Stimulated activated CD8-positive, alpha-beta memory T cell treated with anti-CD3 and anti-CD28 coated beads, Interleukin-15, amount 100 ng/mL, for 48 hours (primary cell): ENCODE results near the gene PACS2.
A peak's percentile ranks its signal among the peaks of the same experiment; 100 is the strongest.

Experiments used
- DNase-seq, 2 donors: peaks; one replicate each; pipeline ENCODE4 v3.0.0-alpha.2; 2020; ENCODE audit warnings: low read depth in 2 of 2

PACS2 gene

DNA sequence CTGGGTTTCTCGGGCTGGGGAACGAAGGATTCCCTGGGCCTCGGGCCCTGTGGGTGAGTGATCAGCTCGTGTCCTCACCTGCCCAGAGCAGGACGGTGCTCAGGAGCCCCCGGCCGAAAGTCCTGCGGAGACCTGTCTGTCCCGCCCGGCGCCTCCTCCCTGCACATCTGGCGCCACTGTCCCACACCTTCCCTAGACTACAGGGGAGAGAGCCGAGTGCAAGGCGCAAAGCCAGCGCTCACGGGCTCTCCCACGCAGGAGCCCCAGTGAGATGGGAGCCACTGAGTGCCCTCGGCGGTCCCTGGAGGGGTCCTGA is 70.7 kb downstream of the PACS2 start:
- no peak for DNase-seq

DNA sequence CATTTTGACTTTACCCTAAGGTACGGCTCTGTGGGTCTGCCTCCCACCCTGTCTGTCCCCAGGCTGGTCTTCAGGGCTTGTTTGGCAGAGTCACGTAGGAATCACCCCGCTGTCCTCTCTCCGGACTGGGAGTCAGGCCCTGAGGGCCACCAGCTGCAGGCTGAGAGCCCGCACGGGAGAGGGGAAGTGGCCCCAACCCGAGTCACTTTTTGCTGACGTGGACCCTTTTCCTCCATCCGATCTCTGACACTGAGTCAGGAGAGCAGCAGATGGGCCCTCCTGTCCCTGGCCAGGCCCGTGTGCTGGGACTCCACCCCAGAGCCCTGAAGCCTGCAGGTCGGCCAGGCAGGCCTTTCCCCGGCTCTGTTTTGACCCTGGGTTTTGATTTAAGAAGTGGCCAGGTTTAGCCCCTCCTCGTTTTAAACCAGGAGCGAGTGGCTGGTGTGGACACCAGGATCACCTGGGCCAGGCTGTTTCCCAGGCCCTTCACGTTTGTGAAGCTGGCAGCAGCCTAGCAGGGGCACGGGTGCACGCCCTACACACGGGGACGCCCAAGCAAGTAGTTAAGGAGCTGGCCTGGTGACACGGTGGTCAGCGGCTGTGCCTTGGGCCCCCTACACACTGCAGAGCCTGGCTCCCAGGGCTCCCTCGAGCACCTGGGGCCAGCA is 71.3 kb downstream of the PACS2 start:
- DNase-seq, result no peak

DNA sequence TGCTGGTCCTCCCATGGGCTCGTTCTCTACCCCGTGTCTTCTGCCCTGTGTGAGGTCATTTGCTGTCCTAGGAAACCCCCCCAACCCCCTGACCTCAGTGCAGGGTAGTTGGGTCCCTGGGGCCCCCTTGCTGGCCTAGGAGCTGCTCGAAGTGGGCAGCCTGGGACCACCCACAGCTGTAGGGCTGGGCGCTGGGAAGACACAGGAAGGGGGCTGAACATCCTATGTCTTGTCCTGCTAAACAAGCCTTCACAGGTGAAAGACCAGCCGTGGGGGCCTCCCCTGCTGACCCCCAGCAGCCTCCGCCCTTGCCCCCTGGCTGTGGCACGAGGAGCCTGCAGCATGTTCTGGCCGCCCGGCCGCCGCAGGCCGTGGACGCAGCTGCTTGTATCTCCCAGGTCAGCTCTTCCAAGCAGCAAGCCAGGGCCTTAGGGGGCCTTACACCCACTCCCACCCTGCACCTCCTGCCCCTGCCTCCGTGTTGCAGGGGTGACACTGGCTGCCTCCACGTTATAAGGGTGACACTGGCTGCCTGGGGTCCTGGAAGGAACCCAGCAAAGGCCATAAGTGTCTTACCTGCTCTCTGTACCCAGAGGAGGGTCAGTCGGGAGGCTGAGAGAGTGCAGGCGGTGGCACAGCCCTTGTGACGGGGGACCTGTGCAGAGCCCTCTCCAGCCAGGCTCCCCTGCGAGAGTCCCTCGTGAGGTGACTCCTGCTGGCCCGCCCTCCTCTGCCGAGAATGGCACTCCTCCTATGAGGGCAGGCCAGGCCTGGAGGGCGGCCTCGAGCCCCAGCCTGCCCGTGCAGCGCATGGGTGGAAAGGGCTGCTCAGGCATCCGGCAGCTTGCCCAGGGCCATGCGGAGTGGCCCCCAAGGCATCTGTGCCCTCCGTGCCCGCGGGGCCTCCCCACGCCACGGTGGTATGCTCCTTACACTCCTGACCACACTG is 72.3 kb downstream of the PACS2 start:
- DNase-seq, result no peak

DNA sequence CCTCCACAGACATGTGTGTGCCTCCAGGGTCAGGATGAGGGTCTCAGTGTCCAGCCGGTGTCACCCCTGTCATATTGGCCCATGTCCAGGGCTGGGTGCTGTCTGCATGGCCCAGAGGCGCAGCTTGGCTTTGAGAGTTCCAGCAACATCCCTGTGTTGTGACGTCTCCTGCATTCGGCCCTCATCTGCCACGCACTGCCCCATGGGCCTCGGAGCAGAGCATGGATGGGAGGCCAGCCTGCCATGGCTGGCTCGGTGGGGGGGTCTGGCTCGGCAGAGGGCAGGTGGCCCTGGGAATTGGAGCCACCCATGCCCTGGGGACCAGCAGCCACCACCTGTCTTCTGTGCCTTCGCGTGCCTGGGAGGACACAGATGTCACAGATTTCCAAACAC is 73.0 kb downstream of the PACS2 start:
- DNase-seq, result no peak

DNA sequence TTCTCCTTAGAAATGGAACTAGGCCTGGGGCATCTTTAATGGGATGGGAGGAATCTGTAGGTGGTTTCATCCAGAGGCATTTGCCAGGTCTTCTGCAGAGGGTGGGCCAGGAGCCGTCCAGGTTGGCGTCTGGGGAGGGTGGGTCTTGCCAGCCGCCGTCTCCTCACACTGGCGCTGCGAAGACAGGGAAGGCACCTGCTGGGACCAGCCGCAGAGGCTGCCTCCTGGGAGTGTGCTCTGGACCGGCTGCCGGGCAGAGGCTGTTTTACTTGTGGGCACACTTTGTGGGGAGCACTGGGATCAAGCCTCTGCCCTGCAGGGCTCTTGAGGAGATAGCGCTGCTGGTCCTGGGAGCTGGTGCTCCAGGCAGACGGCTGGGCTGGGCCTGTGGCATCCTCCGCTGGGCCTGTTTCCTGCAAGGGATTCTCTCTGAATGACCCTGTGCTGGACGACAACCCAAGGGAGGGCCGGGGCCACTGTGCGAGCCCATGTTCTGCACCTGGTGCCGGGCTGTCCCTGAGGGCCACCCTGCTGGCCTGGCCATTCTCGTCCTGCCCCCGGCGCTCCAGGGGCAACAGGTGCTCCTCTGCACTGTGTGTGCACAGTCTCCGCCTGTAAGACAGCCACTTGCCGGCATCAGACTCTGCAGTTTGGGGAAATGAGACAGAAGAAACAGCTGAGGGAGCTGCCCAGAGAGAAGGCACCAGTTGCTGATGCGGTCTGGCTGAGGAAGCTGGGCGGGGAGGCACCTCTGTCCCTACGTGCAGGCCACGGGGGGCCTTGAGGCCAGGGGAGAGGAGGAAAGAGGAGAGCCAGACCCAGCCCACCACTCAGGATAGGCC is 73.8 kb downstream of the PACS2 start:
- no peak for DNase-seq

DNA sequence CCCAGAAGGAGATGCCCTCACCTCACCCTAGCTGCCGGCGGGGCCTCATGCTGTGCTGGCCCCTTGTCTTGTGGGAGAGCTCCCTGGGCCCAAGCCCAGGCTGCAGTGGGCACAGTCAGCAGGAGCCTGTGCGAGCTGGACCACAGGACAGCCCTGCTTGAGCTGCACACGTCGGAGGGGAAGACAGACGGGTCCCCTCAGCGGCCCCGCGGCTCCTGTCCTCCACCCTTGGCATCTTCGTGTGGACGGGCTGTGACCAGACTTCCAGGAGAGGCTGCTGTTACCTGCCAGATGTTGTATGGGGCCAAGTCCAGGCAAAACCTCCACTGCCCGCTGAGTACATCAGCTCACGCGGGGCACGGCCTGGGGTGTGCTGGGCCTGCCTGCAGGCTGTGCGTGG is 74.4 kb downstream of the PACS2 start:
- DNase-seq, result no peak

DNA sequence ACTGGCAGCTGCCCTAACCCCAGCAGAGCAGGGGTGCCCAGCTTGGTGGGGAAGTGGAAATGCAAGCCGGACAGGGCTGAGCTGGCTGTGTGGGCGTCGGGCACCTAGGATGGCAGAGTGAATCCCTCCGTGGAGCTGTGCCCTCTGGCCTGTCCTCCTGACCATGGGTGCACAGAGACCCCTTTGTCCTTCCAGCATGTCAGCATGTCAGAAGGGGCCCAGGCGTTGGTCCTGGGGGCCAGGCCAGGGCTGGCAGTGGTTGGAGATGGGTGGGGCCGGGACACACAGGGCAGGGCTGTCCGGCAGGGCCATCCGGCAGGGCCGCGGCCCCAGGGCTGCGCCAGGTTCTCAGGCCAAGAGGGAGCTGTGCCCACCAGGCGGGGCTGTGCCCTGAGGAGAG is 75.0 kb downstream of the PACS2 start:
- no peak for DNase-seq

DNA sequence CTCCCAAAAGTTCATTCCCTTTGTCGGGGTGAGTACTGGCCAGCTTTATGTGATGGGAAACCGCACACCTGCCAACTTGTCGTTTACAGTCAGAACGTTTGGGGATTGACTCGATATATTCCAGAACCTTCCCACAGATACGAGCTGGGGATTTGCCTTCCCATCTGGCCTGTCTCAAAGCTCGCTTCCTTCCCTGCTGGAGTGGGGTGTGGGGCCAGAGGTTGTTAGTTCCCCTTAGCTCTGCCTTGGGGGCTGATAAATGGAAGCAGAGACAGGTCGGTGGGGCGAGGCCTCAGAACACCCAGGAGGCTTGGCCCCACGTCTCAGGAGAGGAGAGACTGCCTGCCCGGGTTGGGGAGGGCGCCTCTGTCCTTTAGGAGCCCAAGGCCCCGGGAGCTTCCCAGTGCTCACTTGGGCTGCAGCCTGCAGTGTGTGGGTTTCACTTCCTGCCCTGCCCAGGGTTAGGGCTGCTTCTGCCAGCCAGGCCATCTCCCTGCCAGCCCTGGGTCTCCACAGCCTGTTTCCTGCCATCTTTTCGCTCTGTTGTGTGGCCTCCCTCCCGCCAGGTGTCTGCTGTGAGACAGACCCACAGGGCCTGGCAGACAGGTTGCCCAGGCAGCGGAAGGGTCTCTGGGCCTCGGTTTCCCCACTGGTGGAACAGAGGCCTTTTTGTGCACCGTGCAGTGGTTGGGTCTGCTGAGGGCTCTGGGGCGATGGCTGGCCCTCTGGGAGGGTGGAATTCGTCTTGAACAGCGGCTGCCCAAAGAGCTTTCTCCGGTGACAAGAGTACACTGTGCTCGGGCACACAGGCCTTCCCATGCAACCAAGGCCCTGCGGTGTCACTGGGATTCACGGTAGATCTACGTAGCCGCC is 75.7 kb downstream of the PACS2 start:
- DNase-seq, result no peak

DNA sequence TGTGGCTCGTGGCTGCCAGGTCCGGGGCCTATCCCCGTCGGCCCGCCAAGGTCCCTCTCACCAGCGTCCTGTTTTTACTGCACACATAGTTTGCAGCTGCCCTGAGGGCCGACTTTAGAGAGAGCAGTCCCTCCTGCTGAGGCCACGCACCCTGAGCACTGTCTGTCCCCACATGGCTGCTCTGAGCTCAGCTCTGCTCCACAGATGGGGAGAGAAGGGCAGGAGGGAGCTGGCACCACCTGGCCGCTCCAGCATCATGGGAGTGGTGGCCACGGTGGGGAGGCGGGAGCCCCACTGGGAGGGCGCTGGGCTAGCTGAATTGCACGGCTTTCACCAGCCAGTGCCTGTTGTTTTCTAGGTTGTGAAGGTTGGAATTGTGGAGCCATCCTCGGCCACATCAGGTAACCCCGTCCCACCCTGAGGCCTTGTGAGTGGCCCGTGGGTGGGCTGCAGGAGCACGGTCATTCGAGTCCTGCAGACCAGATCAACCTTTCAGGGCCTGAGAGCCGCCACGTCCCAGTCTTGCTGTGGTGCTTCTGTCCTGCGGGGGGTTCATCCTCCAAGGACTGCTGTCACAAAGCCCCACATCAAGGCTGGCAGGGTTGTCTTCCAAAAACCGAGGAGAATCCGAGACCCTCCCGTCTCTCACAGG is 76.4 kb downstream of the PACS2 start:
- no peak for DNase-seq

DNA sequence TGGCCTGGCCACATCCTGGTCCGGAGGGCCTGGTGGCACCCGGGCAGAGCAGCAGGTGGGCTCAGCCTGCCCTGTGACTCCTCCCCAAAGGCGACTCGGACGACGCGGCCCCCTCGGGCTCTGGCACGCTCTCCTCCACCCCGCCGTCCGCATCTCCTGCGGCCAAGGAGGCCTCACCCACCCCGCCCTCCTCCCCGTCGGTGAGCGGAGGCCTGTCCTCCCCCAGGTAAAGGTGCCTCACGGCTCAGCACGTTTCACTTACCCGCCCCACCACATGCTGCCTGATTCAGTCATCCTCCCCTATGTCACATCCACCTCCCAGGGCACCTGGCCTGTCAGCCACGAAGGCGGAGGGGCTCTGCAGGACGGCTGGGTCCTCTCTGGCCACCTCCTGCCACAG is 77.0 kb downstream of the PACS2 start:
- DNase-seq, result no peak

DNA sequence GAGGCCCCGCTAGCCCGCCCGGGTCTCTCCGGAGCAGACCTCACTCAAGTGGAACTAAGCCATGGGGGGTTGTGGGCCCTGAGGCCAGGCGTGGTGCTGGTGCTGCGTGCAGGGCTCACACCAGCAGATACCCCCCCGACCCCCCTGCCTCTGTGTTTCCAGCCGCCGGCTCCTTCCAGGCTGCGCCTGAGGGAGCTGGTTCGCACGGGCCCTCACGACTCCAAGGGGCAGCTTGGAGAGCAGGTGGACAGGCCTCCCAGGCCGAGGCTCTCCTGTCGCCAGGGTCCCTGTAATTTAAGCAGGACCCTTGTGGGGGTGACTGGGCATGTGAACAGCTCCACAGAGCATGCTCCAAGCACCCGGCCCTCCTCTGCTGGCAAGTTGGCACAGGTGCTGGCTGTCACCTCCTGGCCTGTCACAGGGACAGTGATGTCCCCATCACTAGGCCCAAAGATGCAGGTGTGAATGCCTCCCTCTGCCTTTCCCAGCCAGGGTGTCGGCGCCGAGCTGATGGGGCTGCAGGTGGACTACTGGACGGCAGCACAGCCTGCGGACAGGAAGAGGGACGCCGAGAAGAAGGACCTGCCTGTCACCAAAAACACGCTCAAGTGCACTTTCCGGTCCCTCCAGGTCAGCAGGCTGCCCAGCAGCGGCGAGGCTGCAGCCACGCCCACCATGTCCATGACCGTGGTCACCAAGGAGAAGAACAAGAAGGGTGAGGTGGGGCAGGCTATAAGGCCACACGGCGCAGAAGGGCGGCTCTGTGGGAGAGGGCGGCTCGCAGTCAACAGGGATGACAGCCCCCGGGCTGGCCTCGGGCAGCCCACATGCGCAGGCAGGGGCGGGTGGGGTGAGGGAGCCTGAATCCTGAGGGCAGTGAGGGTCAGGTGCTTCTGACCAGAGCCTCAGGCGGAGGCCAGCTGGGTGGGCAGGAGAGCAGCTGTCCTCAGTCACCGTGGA is 77.9 kb downstream of the PACS2 start:
- DNase-seq, result no peak

DNA sequence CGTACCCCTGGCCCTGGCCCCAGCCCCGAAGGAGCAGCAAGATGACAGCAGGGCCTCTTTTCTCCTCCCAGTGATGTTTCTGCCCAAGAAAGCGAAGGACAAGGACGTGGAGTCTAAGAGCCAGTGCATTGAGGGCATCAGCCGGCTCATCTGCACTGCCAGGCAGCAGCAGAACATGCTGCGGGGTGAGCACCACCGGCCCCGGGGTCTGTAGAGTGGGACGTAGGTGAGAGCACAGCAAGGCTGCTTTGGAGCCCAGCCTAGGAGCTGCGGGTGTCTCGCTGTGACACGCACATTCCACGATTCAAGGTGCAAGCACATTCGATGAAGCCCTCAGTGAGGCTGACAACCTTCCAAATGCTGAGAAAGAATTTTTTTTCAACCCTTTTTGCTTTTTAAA is 78.6 kb downstream of the PACS2 start:
- no peak for DNase-seq

DNA sequence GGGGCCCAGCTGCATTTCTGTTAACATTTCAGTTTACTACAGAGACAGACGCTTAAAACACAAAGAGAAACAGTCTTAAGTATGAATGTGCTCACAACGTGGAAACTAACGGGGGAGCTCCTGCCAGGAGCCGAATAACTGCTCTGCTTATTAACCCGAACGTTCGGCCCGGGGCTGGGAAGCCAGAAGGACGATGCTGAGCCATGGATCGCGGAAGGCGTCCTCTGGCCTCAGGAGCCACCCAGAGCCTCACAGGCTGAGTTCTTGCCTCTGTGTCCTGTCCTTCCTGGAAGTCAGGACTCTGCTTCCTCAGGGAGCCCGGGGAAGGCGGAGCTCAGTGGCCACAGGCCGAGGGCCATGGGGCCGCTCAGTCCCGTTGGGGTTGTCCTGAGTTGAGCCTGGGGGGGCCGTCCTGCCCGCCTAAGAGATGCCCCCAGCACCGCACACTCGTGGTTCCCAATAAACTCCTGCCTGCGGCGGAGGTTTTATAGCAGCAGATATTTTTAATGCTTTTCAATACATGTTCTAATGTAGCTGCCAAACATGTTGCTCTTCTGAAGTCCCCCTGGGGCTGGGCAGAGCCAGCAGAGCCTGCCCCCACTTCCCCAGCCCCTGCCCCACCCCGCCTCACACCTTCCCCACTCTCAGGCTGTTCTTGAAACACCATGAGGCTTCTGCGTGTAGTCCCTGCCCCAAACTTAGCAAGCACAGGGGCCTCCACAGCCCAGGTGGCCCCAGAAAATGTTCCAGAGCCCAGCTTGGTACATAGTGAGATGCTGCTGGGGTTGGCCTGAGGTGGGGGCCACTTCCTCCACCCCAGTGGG is 80.4 kb downstream of the PACS2 start:
- DNase-seq, result no peak

DNA sequence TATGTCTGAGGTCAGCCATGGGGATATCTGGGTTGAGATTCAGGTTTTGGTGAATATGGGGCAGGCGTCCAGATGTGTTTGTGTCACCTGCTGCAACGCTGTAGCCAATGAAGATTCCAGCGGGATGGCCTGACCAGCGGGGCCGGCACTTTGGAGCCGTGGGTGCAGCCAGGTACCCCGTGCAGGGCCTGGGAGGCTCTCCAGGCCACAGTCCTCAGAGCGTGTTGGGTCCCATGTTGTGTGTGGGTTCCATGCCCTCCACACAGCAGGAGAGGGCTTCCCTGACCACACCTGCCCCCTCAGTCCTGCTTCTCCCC is 80.9 kb downstream of the PACS2 start:
- no peak for DNase-seq

DNA sequence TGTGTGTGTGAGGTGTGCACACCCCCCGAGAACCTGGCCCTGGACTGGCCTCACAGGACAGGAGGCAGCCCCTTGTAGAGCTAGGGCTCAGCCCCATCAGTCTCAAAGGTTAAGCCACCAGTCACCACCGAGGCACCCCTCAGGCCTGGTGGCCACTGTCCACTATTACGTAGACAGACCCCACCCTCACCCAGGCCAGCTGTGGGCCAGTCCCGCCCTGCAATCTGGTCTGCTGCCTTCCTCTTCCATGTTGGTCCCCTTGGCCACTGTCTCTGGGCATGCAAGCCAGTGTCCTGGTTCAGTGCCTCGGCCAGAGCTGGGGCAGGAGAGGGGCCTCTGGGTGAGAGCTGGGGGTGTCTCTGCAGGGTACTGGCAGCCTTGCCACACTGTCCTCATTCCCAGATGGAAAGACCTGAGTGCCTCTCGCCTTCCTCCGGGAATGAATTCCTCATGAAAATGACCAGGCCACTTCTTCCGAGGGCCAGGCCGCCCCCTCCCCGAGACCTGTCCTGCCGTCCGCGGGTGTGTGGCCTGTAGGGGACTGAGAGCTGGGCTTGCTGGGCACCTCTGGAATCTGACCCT is 82.9 kb downstream of the PACS2 start:
- no peak for DNase-seq

DNA sequence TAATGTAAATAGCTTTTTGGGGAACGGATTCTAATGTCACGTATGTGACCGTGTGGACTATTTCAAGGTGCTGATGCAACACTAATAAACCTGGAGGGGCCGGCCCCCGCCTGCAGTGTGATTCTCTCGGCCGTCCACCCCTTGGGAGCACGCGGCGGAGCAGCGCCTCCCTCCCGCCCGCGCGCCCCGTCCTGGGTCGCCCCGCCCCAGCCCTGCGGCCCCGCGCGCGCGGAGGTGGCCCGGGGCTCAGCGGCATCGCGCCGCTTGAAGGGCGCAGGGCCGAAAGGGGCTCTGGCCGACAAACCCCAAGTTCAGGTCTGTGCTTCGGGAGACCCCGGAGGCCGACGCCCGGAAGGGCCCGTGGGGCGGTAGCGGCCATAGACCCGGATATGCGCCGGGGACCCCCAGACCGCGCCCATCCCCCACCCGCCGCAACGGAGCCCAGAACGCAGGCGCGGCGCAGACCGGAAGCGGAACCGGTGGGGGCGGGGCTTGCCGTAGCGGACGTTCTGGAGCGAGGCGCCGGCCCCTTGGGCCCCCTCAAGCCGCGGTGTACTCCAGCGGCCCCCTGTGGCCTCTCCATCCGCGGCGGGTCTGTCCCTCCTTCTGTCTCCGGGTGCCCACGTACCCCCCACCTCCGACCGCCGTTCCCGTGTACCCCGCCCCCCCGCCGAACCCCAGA is 83.6 kb downstream of the PACS2 start, which contains the start of gene TEX22:
TEX22 (plus strand) TSS at position 495 of the 682 bp plus-strand sequence. CDS start 803 bp downstream, outside the sequence.
- peak; percentile 89 to 91 for DNase-seq

DNA sequence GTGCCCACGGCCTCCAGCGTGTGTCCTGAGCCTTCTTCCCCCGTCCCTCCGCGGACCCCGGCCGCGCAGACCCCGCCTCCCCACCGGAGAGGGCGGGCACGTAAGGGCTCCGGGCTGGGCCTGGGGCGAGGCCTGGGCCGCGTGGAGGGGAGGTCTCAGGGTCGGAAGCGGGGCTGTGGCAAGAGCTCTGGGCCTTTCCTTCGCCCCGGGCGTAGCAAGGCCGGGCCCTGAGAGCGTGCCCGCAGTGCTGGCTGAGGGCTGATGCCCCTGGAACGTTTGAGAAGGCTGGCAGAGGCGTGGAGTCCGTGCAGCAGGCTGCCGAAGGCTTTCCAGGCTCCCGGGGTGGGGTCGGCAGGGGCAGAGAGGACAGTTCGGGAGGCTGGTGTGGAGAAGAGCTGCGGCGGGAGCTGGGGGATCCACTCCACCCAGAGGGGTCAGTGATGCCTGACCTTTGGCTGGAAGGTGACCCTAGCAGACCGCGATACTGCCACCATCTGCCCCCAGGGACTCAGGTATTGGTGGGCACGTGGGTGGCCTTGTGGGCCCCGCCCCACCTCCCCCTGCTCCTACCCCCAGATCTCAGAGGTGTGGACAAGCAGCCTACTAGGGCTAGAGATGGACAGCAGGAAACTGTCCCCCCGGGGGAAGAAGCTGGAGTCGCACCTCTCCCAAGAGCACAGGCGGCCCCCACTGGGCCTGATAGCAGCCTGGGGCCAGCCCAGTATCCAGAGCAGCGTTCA is 84.3 kb downstream of the PACS2 start:
- DNase-seq, result peak in 1 of 2 donors; percentile 21
